GM19351 (cell line): Measurements from ENCODE around the gene SMARCA5.
A peak's percentile ranks its signal among the peaks of the same experiment; 100 is the strongest.
"Not testable (repeated sequence)": the region's sequence is repeated elsewhere in the genome, so short reads cannot be mapped to it uniquely, and the experiment has no call there.

ENCODE experiments used
- ATAC-seq: cut with Tn5 transposase; IDR thresholded peaks from one replicate; pipeline ENCODE4 v1.9.1; 2021; ENCODE audit warnings: mild to moderate bottlenecking, moderate library complexity; ENCODE audit not compliant: unreplicated experiment

The SMARCA5 gene

GRCh38 chr4:143513314-143514168, at the start of gene SMARCA5:
TSS of gene SMARCA5 (plus strand) at chr4:143513702. CDS start at chr4:143513925, 223 bp downstream.
- ATAC-seq = peak; percentile 76

DNA sequence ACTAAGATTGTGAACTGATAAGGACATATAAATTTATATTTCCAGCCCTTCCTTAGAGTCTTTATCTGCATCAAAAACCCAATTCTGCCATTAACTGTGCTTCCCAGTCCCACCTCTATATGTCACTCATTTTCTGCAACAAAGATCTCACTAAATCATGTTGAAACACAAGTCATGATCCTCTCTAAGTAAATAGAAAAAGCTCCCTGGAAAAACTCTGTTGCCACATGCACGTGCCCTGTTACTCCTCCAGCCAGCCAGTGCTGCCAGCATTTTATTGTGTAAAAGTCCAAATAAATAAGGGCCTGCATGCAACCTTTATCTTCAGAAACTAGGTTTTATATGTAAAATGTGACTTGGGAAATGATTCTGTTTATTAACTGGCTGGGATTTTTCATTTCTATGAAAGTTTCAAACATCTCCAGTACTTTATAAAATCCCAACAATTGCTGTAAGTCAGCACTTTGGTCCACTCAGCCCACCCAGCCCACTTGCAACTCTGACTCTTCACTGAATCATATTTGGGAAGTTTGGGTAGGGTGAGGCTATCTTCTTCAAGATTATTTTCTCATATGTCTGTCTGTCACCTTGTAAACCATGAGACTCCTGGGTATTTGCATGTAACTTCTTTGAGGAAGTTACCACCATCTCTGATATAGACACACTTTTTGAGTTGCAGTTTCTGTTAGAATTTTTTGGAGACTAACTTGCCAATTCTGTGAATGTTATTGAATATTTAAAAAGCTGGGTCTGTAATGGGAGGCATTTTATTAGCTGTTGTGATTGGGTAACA, 40.0 kb upstream of the SMARCA5 start:
- ATAC-seq = peak; percentile 85

- ATAC-seq = no peak
Measured at GRCh38 chr4:143477487-143477886, 36.0 kb upstream of the SMARCA5 start.

- ATAC-seq = no peak
Measured at GRCh38 chr4:143481361-143481760, 32.1 kb upstream of the SMARCA5 start.

DNA sequence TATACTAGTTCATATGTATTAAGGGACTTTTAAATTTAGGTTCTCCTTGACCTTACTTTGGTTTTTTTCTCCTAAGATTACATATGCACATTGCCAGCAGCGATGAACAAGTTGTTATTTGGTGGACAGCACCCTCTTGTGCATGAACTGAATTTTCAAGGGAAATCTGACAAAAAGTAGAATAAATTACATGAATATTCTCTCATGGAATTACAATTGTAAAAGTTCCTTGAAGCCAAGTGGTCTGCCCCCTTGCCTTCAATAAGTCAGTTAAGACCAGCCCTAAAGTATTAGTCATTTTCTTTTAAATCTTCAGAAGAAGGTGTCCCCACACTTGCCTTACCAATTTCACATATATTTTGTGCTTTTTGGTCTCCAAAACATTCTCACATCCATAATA, 30.7 kb upstream of the SMARCA5 start:
- peak; percentile 88 for ATAC-seq

- no peak for ATAC-seq
Measured at GRCh38 chr4:143486314-143486713, 27.2 kb upstream of the SMARCA5 start.

DNA sequence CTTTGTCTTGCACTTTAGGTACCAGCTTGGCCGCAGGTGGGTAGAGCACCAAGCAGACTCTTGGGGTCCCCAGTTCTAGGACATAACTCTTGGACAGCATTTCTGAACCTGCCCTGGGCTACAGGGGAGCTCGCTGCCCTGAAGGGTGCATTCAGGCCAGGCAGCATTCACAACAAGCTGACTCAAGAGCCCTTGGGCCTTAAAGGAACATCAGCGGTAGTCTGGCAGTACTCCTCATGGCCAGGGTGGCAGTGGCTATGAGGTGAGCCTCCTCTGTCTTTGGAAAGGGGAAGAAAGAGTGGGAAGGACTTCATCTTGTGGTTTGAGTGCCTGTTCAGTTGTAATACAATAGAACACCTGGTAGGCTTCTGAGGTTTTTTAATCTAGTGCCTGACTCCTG, 24.8 kb upstream of the SMARCA5 start:
- no peak for ATAC-seq

GRCh38 chr4:143489106-143489505, 24.4 kb upstream of the SMARCA5 start:
- no peak for ATAC-seq

GRCh38 chr4:143498021-143498420, 15.5 kb upstream of the SMARCA5 start:
- no peak for ATAC-seq

- ATAC-seq = no peak
Measured at GRCh38 chr4:143502231-143502630, 11.3 kb upstream of the SMARCA5 start.

DNA sequence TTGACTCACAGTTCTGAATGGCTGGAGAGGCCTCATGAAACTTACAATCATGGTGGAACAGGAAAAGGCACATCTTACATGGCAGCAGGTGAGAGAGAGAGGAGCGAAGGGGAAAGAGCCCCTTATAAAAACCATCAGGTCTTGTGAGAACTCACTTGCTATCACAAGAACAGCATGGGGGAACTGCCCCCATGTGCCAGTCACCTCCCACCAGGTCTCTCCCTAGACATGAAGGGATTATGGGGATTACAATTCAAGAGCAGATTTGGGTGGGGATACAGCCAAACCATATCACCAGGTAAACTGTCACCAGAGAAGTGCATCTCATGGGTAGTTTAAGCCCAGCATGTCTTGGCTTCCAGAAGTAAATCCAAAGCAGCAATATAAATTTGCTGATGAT, 7.5 kb upstream of the SMARCA5 start:
- ATAC-seq = no peak

- ATAC-seq = no peak
Measured at GRCh38 chr4:143511906-143512305, 1.6 kb upstream of the SMARCA5 start.

- peak; percentile 39 for ATAC-seq
Measured at GRCh38 chr4:143512978-143513313, 556 bp upstream of the SMARCA5 start.

GRCh38 chr4:143514169-143514495, 630 bp downstream of the SMARCA5 start:
- ATAC-seq = no peak

DNA sequence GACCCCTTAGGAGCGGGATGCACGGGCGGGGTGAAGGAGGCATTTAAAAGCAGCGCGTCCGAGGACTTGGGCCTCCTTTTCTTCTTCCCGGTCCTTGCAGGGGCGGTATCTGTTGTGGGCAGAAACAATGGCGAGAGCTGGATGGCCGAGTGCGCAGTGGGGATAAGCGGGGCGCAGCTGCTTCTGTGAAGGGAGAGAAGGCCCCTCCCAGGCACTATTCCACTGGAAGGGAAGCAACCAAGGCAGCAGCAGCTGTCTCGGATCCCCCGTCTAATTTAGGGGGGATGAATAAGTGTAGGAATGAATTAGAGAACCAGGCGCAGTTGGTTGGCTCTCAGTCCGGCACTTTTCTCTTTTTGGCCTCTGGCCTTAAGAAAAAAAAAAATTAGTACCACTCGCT, 995 bp downstream of the SMARCA5 start:
- ATAC-seq = no peak

DNA sequence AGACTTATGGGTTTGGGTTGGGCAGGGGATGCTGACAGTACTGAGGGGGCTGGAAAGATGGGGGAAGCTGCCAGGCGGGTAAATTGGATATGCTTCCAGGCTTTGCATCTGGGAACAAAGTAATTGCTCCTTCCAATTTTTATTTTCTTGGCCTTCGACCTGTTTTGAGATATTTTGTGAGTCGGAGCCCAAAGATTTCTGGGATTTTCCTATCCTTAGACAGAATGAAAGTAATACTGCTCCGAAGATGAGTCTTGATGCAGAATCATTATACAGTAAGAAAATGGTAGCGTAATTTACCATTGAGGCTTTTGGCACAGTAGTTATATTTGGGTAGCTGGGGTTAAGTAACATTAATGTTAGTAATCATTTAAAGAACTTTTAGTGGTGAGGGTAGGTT, 1.4 kb downstream of the SMARCA5 start:
- no peak for ATAC-seq

DNA sequence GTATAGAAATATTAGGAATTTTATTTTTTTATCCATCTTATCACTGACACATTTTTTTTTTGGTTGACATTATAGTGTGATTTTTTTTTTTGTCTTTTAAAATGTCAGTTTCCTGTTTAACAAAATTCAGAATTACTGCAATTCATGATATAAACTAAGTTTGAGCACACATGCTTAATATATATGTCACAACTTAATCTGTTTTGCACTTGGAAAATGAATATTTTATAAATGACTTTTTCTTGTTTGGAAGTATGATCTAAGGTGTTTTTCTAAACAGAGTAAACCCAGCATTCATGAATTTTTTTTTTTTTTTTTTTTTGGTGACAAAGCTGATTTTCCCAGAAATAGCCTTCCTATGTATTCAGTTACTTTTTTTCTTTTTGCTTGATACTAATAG, 2.4 kb downstream of the SMARCA5 start:
- ATAC-seq = no peak

DNA sequence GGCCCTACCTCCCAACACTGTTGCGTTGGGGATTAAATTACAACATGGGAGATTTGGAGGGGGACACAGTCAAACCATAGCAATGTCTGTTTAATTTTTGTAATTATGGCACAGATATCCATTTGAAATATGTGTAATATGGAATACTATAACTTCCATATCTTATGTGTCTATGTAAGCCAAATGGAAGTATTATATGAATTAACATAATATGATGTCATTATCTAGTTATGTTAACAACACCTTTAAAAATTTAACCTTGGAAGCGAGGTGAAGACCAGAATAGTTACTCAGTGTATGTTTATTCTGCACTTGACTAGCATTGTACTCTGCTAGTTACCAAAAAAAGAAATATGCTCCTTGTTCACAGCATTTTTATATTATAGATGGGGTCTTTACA, 4.3 kb downstream of the SMARCA5 start:
- no peak for ATAC-seq

- ATAC-seq = no peak
Measured at GRCh38 chr4:143524211-143524610, 10.7 kb downstream of the SMARCA5 start.

DNA sequence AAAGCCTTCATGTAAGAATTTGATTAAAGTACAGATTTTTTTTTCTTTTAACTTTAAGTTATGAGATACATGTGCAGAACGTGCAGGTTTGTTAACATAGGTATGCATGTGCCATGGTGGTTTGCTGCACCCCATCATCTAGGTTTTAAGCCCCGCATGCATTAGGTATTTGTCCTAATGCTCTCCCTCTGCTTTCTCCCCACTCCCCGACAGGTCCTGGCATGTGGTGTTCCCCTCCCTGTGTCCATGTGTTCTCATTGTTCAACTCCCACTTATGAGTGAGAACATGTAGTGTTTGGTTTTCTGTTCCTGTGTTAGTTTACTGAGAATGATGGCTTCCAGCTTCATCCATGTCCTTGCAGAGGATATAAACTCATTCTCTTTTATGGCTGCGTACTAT, 14.5 kb downstream of the SMARCA5 start:
- not testable (repeated sequence) for ATAC-seq

DNA sequence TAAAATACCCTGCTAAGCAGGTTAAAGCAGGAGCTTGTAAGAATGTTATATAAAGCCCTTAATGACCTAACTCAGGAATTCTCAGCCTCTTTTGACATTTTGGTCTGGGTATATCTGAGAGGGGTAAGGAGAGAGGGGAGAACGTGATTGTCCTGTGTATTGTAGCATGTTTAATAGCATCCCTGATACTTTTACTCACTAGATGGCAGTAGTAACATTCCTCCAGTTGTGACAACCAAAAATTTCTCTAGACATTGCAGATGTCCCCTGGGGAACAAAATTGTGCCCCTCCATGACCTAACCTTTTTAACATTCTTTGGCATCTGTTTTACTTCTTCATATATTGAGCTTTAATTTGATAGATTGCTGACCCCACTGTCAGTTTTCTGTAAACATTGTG, 17.9 kb downstream of the SMARCA5 start:
- peak; percentile 65 for ATAC-seq

- no peak for ATAC-seq
Measured at GRCh38 chr4:143531788-143532491, 18.4 kb downstream of the SMARCA5 start.
